SK-N-SH treated with all-trans-retinoic acid at 6 μM for 48 hours (cell line): ENCODE results near the gene SORCS1.

Source experiments
- ATAC-seq: fragments of 200-7000 bp; cut with Tn5 transposase; 3 replicates; pipeline ENCODE4 v1.9.1; 2020; ENCODE audit warnings: mild to moderate bottlenecking, moderate library complexity
- ARNTL ChIP-seq: fragments of 450-650 bp; formaldehyde crosslinking; IDR thresholded peaks from 2 replicates; pipeline ENCODE4 v1.5.0; 2020; ENCODE audit warnings: low read depth, mild to moderate bottlenecking, moderate library complexity, borderline replicate concordance
- BACH2 ChIP-seq: fragments of 250-450 bp; sonication (Bioruptor Pico); IDR thresholded peaks from 2 replicates; pipeline ENCODE4 v1.9.0; 2021; ENCODE audit warnings: mild to moderate bottlenecking, borderline replicate concordance
- CSDC2 ChIP-seq: fragments of 250-450 bp; sonication (Bioruptor Pico); IDR thresholded peaks from 2 replicates; pipeline ENCODE4 v1.5.0; 2020; ENCODE audit warnings: mild to moderate bottlenecking, moderate library complexity
- ESRRG ChIP-seq: fragments of 250-450 bp; sonication (Bioruptor Pico); IDR thresholded peaks from 2 replicates; pipeline ENCODE4 v1.6.1; 2021; ENCODE audit warnings: mild to moderate bottlenecking
- GLIS3 ChIP-seq: fragments of 250-450 bp; sonication (Bioruptor Pico); IDR thresholded peaks from 2 replicates; pipeline ENCODE4 v1.5.0; 2020; ENCODE audit warnings: mild to moderate bottlenecking, moderate library complexity
- ISL1 ChIP-seq: fragments of 250-450 bp; sonication (Bioruptor Pico); IDR thresholded peaks from 2 replicates; pipeline ENCODE4 v2.1.2; 2022; ENCODE audit warnings: mild to moderate bottlenecking, moderate library complexity
- OSR1 ChIP-seq: fragments of 250-450 bp; sonication (Bioruptor Pico); IDR thresholded peaks from 2 replicates; pipeline ENCODE4 v1.8.0; 2022; ENCODE audit warnings: moderate library complexity, mild to moderate bottlenecking, inconsistent platforms
- PATZ1 ChIP-seq: fragments of 250-450 bp; sonication (Bioruptor Pico); IDR thresholded peaks from 2 replicates; pipeline ENCODE4 v1.8.0; 2020; ENCODE audit warnings: mild to moderate bottlenecking, moderate library complexity, borderline replicate concordance
- RARB ChIP-seq: fragments of 250-450 bp; sonication (Bioruptor Pico); IDR thresholded peaks from 2 replicates; pipeline ENCODE4 v1.8.0; 2021; ENCODE audit warnings: mild to moderate bottlenecking, moderate library complexity
- SNAI2 ChIP-seq: fragments of 250-450 bp; sonication (Bioruptor Pico); IDR thresholded peaks from 2 replicates; pipeline ENCODE4 v1.5.0; 2020; ENCODE audit warnings: mild to moderate bottlenecking, moderate library complexity
- TOX ChIP-seq: fragments of 250-450 bp; sonication (Bioruptor Pico); IDR thresholded peaks from 2 replicates; pipeline ENCODE4 v1.8.0; 2021; ENCODE audit warnings: mild to moderate bottlenecking, moderate library complexity, borderline replicate concordance
- TSHZ2 ChIP-seq: fragments of 250-450 bp; sonication (Bioruptor Pico); IDR thresholded peaks from 2 replicates; pipeline ENCODE4 v1.5.0; 2020; ENCODE audit warnings: mild to moderate bottlenecking, moderate library complexity
- ZC3H10 ChIP-seq: fragments of 250-450 bp; sonication (Bioruptor Pico); IDR thresholded peaks from 2 replicates; pipeline ENCODE4 v1.5.1; 2021; ENCODE audit warnings: mild to moderate bottlenecking, moderate library complexity
- ZFP3 ChIP-seq: fragments of 250-450 bp; sonication (Bioruptor Pico); IDR thresholded peaks from 2 replicates; pipeline ENCODE4 v1.5.0; 2020; ENCODE audit warnings: mild to moderate bottlenecking, moderate library complexity
- ZNF70 ChIP-seq: fragments of 450-650 bp; formaldehyde crosslinking; IDR thresholded peaks from 2 replicates; pipeline ENCODE4 v1.5.0; 2020; ENCODE audit warnings: mild to moderate bottlenecking, moderate library complexity
- ZNF8 ChIP-seq: fragments of 450-650 bp; formaldehyde crosslinking; IDR thresholded peaks from 2 replicates; pipeline ENCODE4 v1.5.0; 2020; ENCODE audit warnings: mild to moderate bottlenecking, moderate library complexity
- TF ChIP-seq, protein P1 (sequence below): fragments of 250-450 bp; sonication (Bioruptor Pico); IDR thresholded peaks from 2 replicates; pipeline ENCODE4 v1.5.1; 2021; ENCODE audit warnings: mild to moderate bottlenecking, moderate library complexity
- TF ChIP-seq, protein P2 (sequence below): fragments of 250-450 bp; sonication (Bioruptor Pico); IDR thresholded peaks from 2 replicates; pipeline ENCODE4 v1.5.1; 2020; ENCODE audit warnings: low read depth, mild to moderate bottlenecking, moderate library complexity

The SORCS1 gene

DNA sequence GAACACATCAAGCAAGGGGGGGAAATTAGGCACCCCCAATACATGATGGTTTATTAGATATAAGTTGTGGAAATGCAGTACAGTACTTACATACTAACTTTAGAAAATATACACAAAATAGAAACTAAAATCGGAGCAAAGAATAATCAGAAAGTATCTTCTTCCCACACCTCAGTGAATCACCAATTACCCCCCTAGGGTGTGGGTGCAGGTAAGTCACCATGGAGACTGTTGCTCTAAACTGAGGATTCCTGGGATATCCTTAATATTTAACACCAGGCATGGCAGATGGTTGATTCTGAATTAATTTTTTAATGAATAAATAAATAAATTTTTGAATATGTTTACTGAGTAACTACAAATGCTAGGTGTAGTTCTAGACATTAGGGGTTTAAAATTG is 424.4 kb downstream of the SORCS1 start:
- no peak for ATAC-seq
- TF ChIP-seq TOX (CRISPR knock-in tag) (no peak), ZFP3 (no peak), GLIS3 (no peak), PATZ1 (no peak), TSHZ2 (CRISPR knock-in tag) (no peak), ZC3H10 (CRISPR knock-in tag) (no peak), ISL1 (CRISPR knock-in tag) (no peak), ESRRG (CRISPR knock-in tag) (no peak), CSDC2 (CRISPR knock-in tag) (no peak), OSR1 (CRISPR knock-in tag) (no peak)
- TF ChIP-seq, protein P1, sequence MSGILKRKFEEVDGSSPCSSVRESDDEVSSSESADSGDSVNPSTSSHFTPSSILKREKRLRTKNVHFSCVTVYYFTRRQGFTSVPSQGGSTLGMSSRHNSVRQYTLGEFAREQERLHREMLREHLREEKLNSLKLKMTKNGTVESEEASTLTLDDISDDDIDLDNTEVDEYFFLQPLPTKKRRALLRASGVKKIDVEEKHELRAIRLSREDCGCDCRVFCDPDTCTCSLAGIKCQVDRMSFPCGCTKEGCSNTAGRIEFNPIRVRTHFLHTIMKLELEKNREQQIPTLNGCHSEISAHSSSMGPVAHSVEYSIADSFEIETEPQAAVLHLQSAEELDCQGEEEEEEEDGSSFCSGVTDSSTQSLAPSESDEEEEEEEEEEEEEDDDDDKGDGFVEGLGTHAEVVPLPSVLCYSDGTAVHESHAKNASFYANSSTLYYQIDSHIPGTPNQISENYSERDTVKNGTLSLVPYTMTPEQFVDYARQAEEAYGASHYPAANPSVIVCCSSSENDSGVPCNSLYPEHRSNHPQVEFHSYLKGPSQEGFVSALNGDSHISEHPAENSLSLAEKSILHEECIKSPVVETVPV (CRISPR knock-in tag), result no peak
- TF ChIP-seq, all 23 proteins: peak for 0

- TF ChIP-seq SNAI2 (CRISPR knock-in tag), result no peak
- TF ChIP-seq, protein P2, sequence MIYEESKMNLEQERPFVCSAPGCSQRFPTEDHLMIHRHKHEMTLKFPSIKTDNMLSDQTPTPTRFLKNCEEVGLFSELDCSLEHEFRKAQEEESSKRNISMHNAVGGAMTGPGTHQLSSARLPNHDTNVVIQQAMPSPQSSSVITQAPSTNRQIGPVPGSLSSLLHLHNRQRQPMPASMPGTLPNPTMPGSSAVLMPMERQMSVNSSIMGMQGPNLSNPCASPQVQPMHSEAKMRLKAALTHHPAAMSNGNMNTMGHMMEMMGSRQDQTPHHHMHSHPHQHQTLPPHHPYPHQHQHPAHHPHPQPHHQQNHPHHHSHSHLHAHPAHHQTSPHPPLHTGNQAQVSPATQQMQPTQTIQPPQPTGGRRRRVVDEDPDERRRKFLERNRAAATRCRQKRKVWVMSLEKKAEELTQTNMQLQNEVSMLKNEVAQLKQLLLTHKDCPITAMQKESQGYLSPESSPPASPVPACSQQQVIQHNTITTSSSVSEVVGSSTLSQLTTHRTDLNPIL, result no peak
- TF ChIP-seq ZFP3, result no peak
- TF ChIP-seq ISL1 (CRISPR knock-in tag), result no peak
- TF ChIP-seq ARNTL (CRISPR knock-in tag), result no peak
- no peak for TF ChIP-seq TSHZ2 (CRISPR knock-in tag)
- ATAC-seq, result no peak
These were observed 430.3 kb downstream of the SORCS1 start for GRCh38 chr10:106734220-106734619.

DNA sequence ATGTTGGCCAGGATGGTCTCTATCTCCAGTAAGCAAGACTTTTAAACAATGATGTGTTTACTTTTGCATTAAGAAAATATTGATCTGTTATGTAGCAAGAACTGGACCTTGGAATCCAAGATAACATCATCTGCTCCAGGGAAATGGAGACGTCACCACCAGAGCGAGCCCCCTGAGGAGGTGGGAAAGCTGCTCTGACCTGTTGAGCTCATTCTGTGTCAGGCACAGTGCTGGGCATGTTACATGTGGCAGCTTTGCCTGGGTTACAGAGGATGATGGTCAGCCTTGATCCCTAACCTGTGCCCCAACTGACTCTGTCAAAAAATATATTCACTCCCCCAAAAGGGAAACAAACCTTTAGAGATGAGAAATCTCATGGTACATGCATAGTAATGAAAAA is 436.3 kb downstream of the SORCS1 start:
- ATAC-seq, result no peak
- no peak for TF ChIP-seq CSDC2 (CRISPR knock-in tag)
- no peak for TF ChIP-seq RARB (CRISPR knock-in tag)
- no peak for TF ChIP-seq ISL1 (CRISPR knock-in tag)
- no peak for TF ChIP-seq TSHZ2 (CRISPR knock-in tag)
- TF ChIP-seq, protein P2, result no peak
- TF ChIP-seq BACH2 (CRISPR knock-in tag), result no peak
- no peak for TF ChIP-seq ZNF70 (CRISPR knock-in tag)
- no peak for TF ChIP-seq ZNF8 (CRISPR knock-in tag)
- TF ChIP-seq SNAI2 (CRISPR knock-in tag), result no peak
